HUES6 (cell line): ENCODE data around the gene OR5H2.

Experiments used
- H3K27ac ChIP-seq: 2 replicates; pipeline ENCODE4 v1.7.0; 2013; ENCODE audit warnings: low read depth, mild to moderate bottlenecking, low read length, inconsistent platforms
- H3K27me3 ChIP-seq: 2 replicates; pipeline ENCODE4 v1.6.1; 2013; ENCODE audit warnings: low read length; ENCODE audit not compliant: control insufficient read depth, insufficient read depth
- H3K36me3 ChIP-seq: 2 replicates; pipeline ENCODE4 v1.6.1; 2013; ENCODE audit warnings: low read length; ENCODE audit not compliant: control insufficient read depth, insufficient read depth
- H3K4me1 ChIP-seq: 2 replicates; pipeline ENCODE4 v1.6.1; 2013; ENCODE audit warnings: low read length; ENCODE audit not compliant: control insufficient read depth, insufficient read depth
- H3K4me3 ChIP-seq: 2 replicates; pipeline ENCODE4 v1.5.1; 2013; ENCODE audit warnings: low read depth, low read length
- H3K9ac ChIP-seq: one replicate; pipeline ENCODE4 v1.6.1; 2013; ENCODE audit warnings: mild to moderate bottlenecking, low read length
- H3K9me3 ChIP-seq: 2 replicates; pipeline ENCODE4 v1.6.1; 2013; ENCODE audit warnings: low read depth, low read length; ENCODE audit not compliant: control insufficient read depth, insufficient read depth

OR5H2 gene

DNA sequence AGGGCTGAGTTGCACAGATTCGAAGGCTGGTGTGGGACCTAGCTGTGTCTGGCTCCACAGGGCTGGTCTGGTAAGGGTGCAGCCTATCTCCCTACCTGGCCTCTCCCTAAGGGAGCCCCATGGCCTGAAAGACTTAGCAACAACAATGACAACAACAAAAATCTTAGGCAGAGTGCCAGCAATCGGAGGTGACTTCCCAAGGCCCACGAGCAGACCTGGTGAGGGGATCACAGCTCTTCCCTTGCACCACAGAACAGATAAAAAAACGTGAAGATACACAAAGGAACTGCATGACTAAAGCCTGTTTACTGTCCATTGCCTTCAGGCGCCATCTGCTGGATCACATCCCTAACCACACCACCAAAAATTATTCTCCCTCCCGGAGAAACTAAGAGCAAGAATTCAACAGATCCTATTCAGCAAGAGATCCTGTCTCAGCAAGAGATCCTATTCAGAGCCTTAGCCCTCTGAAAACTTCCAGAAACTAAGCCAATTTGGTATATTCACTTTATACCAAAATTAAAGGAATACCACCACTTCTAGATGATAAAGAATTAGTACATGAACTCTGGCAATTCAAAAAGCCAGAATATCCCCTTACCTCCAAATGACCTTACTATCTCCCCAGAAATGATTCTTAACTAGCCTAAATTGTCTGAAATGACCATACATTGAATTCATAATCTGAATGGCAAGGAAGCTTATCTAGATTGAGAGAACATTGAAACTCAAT, 47.3 kb downstream of the OR5H2 start:
- Histone ChIP-seq H3K27me3 (no peaks in the 10 kb centered on the region), H3K27ac (peak overlapping the region; percentile 8; the same call in 1 of the 2 replicates), H3K36me3 (no peaks in the 10 kb centered on the region), H3K4me1 (peaks cover 38% of the 10 kb centered on the region), H3K4me3 (no peak overlapping the region), H3K9me3 (no peaks in the 10 kb centered on the region), H3K9ac (peak overlapping the region; percentile 35)

GRCh38 chr3:98331329-98331728, 49.0 kb downstream of the OR5H2 start:
- Histone ChIP-seq H3K4me3 (no peak overlapping the region), H3K27me3 (no peaks in the 10 kb centered on the region)

More at GRCh38 chr3:98331329-98331728, 49.0 kb downstream of the OR5H2 start:
- Histone ChIP-seq H3K9ac (no peak overlapping the region), H3K27ac (no peak overlapping the region), H3K36me3 (no peaks in the 10 kb centered on the region), H3K4me1 (peaks cover 27% of the 10 kb centered on the region), H3K9me3 (no peaks in the 10 kb centered on the region)
